PFSK-1 (cell line): ENCODE measurements around the gene TNRC6B.

Experiments used
- FOXP2 ChIP-seq: optimal IDR thresholded peaks from 2 replicates; pipeline ENCODE3; 2011; ENCODE audit warnings: borderline replicate concordance, control low read depth, inconsistent platforms; ENCODE audit not compliant: insufficient read depth; ENCODE audit errors: extremely low read length, extremely low read depth
- POLR2AphosphoS5 ChIP-seq: IDR thresholded peaks from 2 replicates; pipeline ENCODE4 v1.6.1; 2012; ENCODE audit warnings: low read depth, mild to moderate bottlenecking, control low read depth, low read length, moderate library complexity
- SIN3A ChIP-seq: IDR thresholded peaks from 2 replicates; pipeline ENCODE4 v1.6.1; 2012; ENCODE audit warnings: mild to moderate bottlenecking, low read length, moderate library complexity, borderline replicate concordance; ENCODE audit not compliant: insufficient read depth
- TAF1 ChIP-seq: IDR thresholded peaks from 2 replicates; pipeline ENCODE4 v1.6.1; 2012; ENCODE audit warnings: low read length, control low read depth, borderline replicate concordance; ENCODE audit not compliant: insufficient read depth
- TF ChIP-seq, protein P1 (sequence below), 2 experiments: IDR thresholded peaks; 2 replicates each; pipeline versions ENCODE4 v1.6.1 to v1.8.0; 2011 to 2012; ENCODE audit warnings: low read depth in 2 of 2, low read length in 2 of 2, control low read depth in 1 of 2, inconsistent platforms in 1 of 2, mild to moderate bottlenecking in 1 of 2, moderate library complexity in 1 of 2; ENCODE audit not compliant: insufficient read depth in 1 of 2

DNA sequence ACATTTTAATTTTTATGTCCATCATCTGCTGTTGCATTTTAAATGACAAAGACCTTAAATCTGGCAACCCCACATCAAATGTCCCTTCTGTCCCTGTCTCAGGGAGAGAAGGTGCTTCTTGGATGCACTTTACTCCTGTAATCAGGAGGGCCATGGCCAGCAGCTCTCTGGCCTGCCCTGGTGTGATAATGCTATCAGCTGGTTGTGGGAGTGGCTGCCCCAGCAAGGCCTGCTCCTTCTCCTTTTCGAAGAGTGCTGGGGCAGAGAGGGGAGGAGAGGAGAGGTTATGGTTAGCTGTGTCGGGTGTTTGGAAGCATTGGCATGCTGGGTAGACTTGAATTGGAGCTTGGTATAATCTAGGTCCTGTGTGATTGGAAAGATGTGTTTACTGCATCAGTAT lies 12.8 kb downstream of the TNRC6B start:
- TF ChIP-seq POLR2AphosphoS5: no peak
- no peak for TF ChIP-seq TAF1
- TF ChIP-seq, protein P1, sequence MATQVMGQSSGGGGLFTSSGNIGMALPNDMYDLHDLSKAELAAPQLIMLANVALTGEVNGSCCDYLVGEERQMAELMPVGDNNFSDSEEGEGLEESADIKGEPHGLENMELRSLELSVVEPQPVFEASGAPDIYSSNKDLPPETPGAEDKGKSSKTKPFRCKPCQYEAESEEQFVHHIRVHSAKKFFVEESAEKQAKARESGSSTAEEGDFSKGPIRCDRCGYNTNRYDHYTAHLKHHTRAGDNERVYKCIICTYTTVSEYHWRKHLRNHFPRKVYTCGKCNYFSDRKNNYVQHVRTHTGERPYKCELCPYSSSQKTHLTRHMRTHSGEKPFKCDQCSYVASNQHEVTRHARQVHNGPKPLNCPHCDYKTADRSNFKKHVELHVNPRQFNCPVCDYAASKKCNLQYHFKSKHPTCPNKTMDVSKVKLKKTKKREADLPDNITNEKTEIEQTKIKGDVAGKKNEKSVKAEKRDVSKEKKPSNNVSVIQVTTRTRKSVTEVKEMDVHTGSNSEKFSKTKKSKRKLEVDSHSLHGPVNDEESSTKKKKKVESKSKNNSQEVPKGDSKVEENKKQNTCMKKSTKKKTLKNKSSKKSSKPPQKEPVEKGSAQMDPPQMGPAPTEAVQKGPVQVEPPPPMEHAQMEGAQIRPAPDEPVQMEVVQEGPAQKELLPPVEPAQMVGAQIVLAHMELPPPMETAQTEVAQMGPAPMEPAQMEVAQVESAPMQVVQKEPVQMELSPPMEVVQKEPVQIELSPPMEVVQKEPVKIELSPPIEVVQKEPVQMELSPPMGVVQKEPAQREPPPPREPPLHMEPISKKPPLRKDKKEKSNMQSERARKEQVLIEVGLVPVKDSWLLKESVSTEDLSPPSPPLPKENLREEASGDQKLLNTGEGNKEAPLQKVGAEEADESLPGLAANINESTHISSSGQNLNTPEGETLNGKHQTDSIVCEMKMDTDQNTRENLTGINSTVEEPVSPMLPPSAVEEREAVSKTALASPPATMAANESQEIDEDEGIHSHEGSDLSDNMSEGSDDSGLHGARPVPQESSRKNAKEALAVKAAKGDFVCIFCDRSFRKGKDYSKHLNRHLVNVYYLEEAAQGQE (IDR thresholded peaks at IDR 0.05; ENCODE audit: insufficient read depth in 1 of 2, low read depth in 2 of 2, low read length in 2 of 2): no peak
- no peak for TF ChIP-seq FOXP2
- no peak for TF ChIP-seq SIN3A
